ENCODE results near the gene PLAAT3. TPM values are rescaled to one million over a fixed set of nuclear protein-coding genes. Genes with fewer than 3 reads are reported as not detected.
"Not testable (repeated sequence)": the region's sequence is repeated elsewhere in the genome, so short reads cannot be mapped to it uniquely, and the experiment has no call there.

PLAAT3 gene
- polyA plus RNA-seq, 1 of the 3 experiments (the other 2 are of a cell fraction): 44.0 TPM

- Histone ChIP-seq H4K20me1 (ENCODE audit: insufficient read depth) (no peaks in the 10 kb centered on the region), H3K36me3 (replicated peaks in 1 of 2; ENCODE audit: control insufficient read depth in 1 of 2, insufficient read depth in 2 of 2, low read length in 1 of 2) (no peaks in the 10 kb centered on the region), H2AFZ (ENCODE audit: low read depth) (no peak overlapping the region), H3K27ac (ENCODE audit: low read depth in 2 of 2, low read length in 1 of 2) (no peak overlapping the region), H3K9me2 (no peaks in the 10 kb centered on the region), H3K4me3 (ENCODE audit: low read depth in 2 of 2, low read length in 1 of 2) (no peak overlapping the region), H3K4me2 (no peak overlapping the region), H3K79me2 (ENCODE audit: insufficient read depth) (no peaks in the 10 kb centered on the region), H3K9me3 (no peaks in the 10 kb centered on the region), H3K27me3 (ENCODE audit: insufficient read depth) (no peaks in the 10 kb centered on the region), H3K4me1 (ENCODE audit: control insufficient read depth in 1 of 2, insufficient read depth in 2 of 2, low read depth in 1 of 2, low read length in 1 of 2) (peaks cover 0 to 2% of the 10 kb centered on the region in 2 experiments; a peak in 1 of 4 replicates), H3K9ac (no peak overlapping the region), H3F3A (replicated peaks; ENCODE audit: insufficient read depth) (no peaks in the 10 kb centered on the region)
- TF ChIP-seq EZH2phosphoT487 (IDR thresholded peaks at IDR 0.05; ENCODE audit: borderline replicate concordance, low read depth) (no peak), EP300 (IDR thresholded peaks at IDR 0.05; ENCODE audit: borderline replicate concordance in 1 of 2, low read depth in 1 of 2, low read length in 1 of 2) (no peak), MEF2A (IDR thresholded peaks at IDR 0.05; ENCODE audit: borderline replicate concordance, low read depth) (no peak), RAD21 (IDR thresholded peaks at IDR 0.05; ENCODE audit: low read length) (no peak), USF1 (IDR thresholded peaks at IDR 0.05; ENCODE audit: borderline replicate concordance, low read depth) (no peak), TAF1 (IDR thresholded peaks at IDR 0.05; ENCODE audit: borderline replicate concordance, low read depth, low read length) (no peak), MAX (IDR thresholded peaks at IDR 0.05; ENCODE audit: low read depth) (no peak), SIN3A (IDR thresholded peaks at IDR 0.05; ENCODE audit: borderline replicate concordance, low read depth, low read length) (no peak)
- TF ChIP-seq, protein P1, sequence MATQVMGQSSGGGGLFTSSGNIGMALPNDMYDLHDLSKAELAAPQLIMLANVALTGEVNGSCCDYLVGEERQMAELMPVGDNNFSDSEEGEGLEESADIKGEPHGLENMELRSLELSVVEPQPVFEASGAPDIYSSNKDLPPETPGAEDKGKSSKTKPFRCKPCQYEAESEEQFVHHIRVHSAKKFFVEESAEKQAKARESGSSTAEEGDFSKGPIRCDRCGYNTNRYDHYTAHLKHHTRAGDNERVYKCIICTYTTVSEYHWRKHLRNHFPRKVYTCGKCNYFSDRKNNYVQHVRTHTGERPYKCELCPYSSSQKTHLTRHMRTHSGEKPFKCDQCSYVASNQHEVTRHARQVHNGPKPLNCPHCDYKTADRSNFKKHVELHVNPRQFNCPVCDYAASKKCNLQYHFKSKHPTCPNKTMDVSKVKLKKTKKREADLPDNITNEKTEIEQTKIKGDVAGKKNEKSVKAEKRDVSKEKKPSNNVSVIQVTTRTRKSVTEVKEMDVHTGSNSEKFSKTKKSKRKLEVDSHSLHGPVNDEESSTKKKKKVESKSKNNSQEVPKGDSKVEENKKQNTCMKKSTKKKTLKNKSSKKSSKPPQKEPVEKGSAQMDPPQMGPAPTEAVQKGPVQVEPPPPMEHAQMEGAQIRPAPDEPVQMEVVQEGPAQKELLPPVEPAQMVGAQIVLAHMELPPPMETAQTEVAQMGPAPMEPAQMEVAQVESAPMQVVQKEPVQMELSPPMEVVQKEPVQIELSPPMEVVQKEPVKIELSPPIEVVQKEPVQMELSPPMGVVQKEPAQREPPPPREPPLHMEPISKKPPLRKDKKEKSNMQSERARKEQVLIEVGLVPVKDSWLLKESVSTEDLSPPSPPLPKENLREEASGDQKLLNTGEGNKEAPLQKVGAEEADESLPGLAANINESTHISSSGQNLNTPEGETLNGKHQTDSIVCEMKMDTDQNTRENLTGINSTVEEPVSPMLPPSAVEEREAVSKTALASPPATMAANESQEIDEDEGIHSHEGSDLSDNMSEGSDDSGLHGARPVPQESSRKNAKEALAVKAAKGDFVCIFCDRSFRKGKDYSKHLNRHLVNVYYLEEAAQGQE (IDR thresholded peaks at IDR 0.05; ENCODE audit: low read depth, low read length): no peak
- TF ChIP-seq, protein P2, sequence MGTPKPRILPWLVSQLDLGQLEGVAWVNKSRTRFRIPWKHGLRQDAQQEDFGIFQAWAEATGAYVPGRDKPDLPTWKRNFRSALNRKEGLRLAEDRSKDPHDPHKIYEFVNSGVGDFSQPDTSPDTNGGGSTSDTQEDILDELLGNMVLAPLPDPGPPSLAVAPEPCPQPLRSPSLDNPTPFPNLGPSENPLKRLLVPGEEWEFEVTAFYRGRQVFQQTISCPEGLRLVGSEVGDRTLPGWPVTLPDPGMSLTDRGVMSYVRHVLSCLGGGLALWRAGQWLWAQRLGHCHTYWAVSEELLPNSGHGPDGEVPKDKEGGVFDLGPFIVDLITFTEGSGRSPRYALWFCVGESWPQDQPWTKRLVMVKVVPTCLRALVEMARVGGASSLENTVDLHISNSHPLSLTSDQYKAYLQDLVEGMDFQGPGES (IDR thresholded peaks at IDR 0.05; ENCODE audit: low read depth, low read length): no peak
- TF ChIP-seq, protein P3, sequence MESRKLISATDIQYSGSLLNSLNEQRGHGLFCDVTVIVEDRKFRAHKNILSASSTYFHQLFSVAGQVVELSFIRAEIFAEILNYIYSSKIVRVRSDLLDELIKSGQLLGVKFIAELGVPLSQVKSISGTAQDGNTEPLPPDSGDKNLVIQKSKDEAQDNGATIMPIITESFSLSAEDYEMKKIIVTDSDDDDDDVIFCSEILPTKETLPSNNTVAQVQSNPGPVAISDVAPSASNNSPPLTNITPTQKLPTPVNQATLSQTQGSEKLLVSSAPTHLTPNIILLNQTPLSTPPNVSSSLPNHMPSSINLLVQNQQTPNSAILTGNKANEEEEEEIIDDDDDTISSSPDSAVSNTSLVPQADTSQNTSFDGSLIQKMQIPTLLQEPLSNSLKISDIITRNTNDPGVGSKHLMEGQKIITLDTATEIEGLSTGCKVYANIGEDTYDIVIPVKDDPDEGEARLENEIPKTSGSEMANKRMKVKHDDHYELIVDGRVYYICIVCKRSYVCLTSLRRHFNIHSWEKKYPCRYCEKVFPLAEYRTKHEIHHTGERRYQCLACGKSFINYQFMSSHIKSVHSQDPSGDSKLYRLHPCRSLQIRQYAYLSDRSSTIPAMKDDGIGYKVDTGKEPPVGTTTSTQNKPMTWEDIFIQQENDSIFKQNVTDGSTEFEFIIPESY (IDR thresholded peaks at IDR 0.05; ENCODE audit: borderline replicate concordance, low read depth): no peak
- TF ChIP-seq, protein P4, sequence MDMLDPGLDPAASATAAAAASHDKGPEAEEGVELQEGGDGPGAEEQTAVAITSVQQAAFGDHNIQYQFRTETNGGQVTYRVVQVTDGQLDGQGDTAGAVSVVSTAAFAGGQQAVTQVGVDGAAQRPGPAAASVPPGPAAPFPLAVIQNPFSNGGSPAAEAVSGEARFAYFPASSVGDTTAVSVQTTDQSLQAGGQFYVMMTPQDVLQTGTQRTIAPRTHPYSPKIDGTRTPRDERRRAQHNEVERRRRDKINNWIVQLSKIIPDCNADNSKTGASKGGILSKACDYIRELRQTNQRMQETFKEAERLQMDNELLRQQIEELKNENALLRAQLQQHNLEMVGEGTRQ (IDR thresholded peaks at IDR 0.05; ENCODE audit: borderline replicate concordance, low read depth, low read length): no peak
- no peak for DNase-seq
- ChIA-PET POLR2A (no interaction called here), CTCF (no interaction called here)
- WGBS (ENCODE audit: low lambda C conversion rate): 72% methylated on average over 2 of the region's 2 CpGs
Measured at GRCh38 chr11:63530021-63530420, 84.2 kb downstream of the PLAAT3 start.

GRCh38 chr11:63529373-63529772 is 84.9 kb downstream of the PLAAT3 start:
- H3K9me3 ChIP-seq; H3K27me3 ChIP-seq (ENCODE audit: insufficient read depth); H4K20me1 ChIP-seq (ENCODE audit: insufficient read depth); DNase-seq; H3K4me1 ChIP-seq (ENCODE audit: control insufficient read depth in 1 of 2, insufficient read depth in 2 of 2, low read depth in 1 of 2, low read length in 1 of 2); CTCF ChIA-PET; H3K9me2 ChIP-seq; H3K36me3 ChIP-seq (replicated peaks in 1 of 2; ENCODE audit: control insufficient read depth in 1 of 2, insufficient read depth in 2 of 2, low read length in 1 of 2); POLR2A ChIA-PET; H3K79me2 ChIP-seq (ENCODE audit: insufficient read depth); H2AFZ ChIP-seq (ENCODE audit: low read depth); H3K4me3 ChIP-seq (ENCODE audit: low read depth in 2 of 2, low read length in 1 of 2); H3F3A ChIP-seq (replicated peaks; ENCODE audit: insufficient read depth); H3K4me2 ChIP-seq; H3K27ac ChIP-seq (ENCODE audit: low read depth in 2 of 2, low read length in 1 of 2); H3K9ac ChIP-seq: not testable (repeated sequence)
- 43% methylated on average over 6 of the region's 6 CpGs for WGBS (ENCODE audit: low lambda C conversion rate)

- H3K27ac ChIP-seq (ENCODE audit: low read depth in 2 of 2, low read length in 1 of 2); DNase-seq; H3K9ac ChIP-seq; H3K4me3 ChIP-seq (ENCODE audit: low read depth in 2 of 2, low read length in 1 of 2); H3K27me3 ChIP-seq (ENCODE audit: insufficient read depth); H4K20me1 ChIP-seq (ENCODE audit: insufficient read depth); CTCF ChIA-PET; POLR2A ChIA-PET; H3K36me3 ChIP-seq (replicated peaks in 1 of 2; ENCODE audit: control insufficient read depth in 1 of 2, insufficient read depth in 2 of 2, low read length in 1 of 2); H2AFZ ChIP-seq (ENCODE audit: low read depth); H3F3A ChIP-seq (replicated peaks; ENCODE audit: insufficient read depth); H3K4me2 ChIP-seq; H3K9me2 ChIP-seq; H3K79me2 ChIP-seq (ENCODE audit: insufficient read depth); H3K9me3 ChIP-seq; H3K4me1 ChIP-seq (ENCODE audit: control insufficient read depth in 1 of 2, insufficient read depth in 2 of 2, low read depth in 1 of 2, low read length in 1 of 2): not testable (repeated sequence)
- 24% methylated on average over 1 of the region's 3 CpGs for whole genome bisulfite sequencing (ENCODE audit: low lambda C conversion rate)
Measured at GRCh38 chr11:63528729-63529278, 85.4 kb downstream of the PLAAT3 start.
